GM06990 (cell line): ENCODE results near the gene CYP51A1.

Experiments used
- DNase-seq: peaks from one replicate; pipeline ENCODE4 v3.0.0-alpha.2; 2011; ENCODE audit not compliant: insufficient read length; ENCODE audit errors: extremely low read depth
- H3K27me3 ChIP-seq: replicated peaks from 2 replicates; pipeline ENCODE4 v1.6.0; 2011; ENCODE audit warnings: low read length; ENCODE audit not compliant: control insufficient read depth, insufficient read depth
- H3K36me3 ChIP-seq: 2 replicates; pipeline ENCODE4 v1.5.1; 2011; ENCODE audit warnings: low read length; ENCODE audit not compliant: control insufficient read depth, insufficient read depth
- H3K4me3 ChIP-seq: replicated peaks from 2 replicates; pipeline ENCODE4 v1.5.1; 2011; ENCODE audit warnings: low read depth, mild to moderate bottlenecking, control low read depth, low read length
- CTCF ChIP-seq: IDR thresholded peaks from 2 replicates; pipeline ENCODE4 v1.5.1; 2011; ENCODE audit warnings: low read length, control low read depth, mild to moderate bottlenecking, inconsistent platforms; ENCODE audit not compliant: insufficient read depth, poor library complexity, severe bottlenecking

Gene CYP51A1

GRCh38 chr7:92141161-92141560, 6.9 kb upstream of the CYP51A1 start:
- Histone ChIP-seq H3K36me3 (no peaks in the 10 kb centered on the region), H3K27me3 (no peaks in the 10 kb centered on the region), H3K4me3 (no peak overlapping the region)
- no peak for DNase-seq
- TF ChIP-seq CTCF, result no peak

GRCh38 chr7:92137557-92137956, 3.3 kb upstream of the CYP51A1 start:
- no peaks in the 10 kb centered on the region for H3K36me3 ChIP-seq
- no peak for DNase-seq
- no peak for TF ChIP-seq CTCF
- H3K4me3 ChIP-seq, result no peak overlapping the region
- H3K27me3 ChIP-seq, result no peaks in the 10 kb centered on the region

- Histone ChIP-seq H3K4me3 (peak overlapping the region; percentile 96), H3K27me3 (no peaks in the 10 kb centered on the region), H3K36me3 (no peaks in the 10 kb centered on the region)
- no peak for TF ChIP-seq CTCF
- no peak for DNase-seq
Measured at GRCh38 chr7:92135052-92135889, 994 bp upstream of the CYP51A1 start.

GRCh38 chr7:92133737-92134270, 473 bp downstream of the CYP51A1 start:
- DNase-seq, result peak; percentile 82

GRCh38 chr7:92133133-92133736, 1.0 kb downstream of the CYP51A1 start:
- no peak for TF ChIP-seq CTCF
- Histone ChIP-seq H3K36me3 (peaks cover 2% of the 10 kb centered on the region), H3K4me3 (peak overlapping the region; percentile 96), H3K27me3 (no peaks in the 10 kb centered on the region)
- no peak for DNase-seq

More at GRCh38 chr7:92133737-92134270, 473 bp downstream of the CYP51A1 start:
- no peaks in the 10 kb centered on the region for H3K27me3 ChIP-seq
- peak; percentile 69 for TF ChIP-seq CTCF
- no peaks in the 10 kb centered on the region; the same call in 1 of the 2 replicates for H3K36me3 ChIP-seq
- H3K4me3 ChIP-seq, result peak overlapping the region; percentile 96
